Stimulated activated CD4-positive, alpha-beta T cell treated with anti-CD3 and anti-CD28 coated beads, Interleukin-2, amount 100 ng/mL, for 4 hours (primary cell): ENCODE results near the gene SIRT2.
"Not testable (repeated sequence)": the region's sequence is repeated elsewhere in the genome, so short reads cannot be mapped to it uniquely, and the experiment has no call there.

Source experiments
- DNase-seq: peaks from one replicate; pipeline ENCODE4 v3.0.0-alpha.2; 2020; ENCODE audit warnings: low read depth

SIRT2 gene

GRCh38 chr19:38829203-38829602 lies 70.2 kb downstream of the SIRT2 start:
- not testable (repeated sequence) for DNase-seq
